HAP-1 (cell line): ENCODE measurements around the gene OR51F2.
"Not testable (repeated sequence)": the region's sequence is repeated elsewhere in the genome, so short reads cannot be mapped to it uniquely, and the experiment has no call there.

Experiments
- DNase-seq, 2 experiments: peaks; one replicate each; pipeline ENCODE4 v3.0.0-alpha.2; 2016 to 2020; ENCODE audit warnings: low spot score in 2 of 2
- H3K27me3 ChIP-seq: fragments of 250-450 bp; sonication (Bioruptor Pico); 2 replicates; pipeline ENCODE4 v1.5.1; 2020; ENCODE audit warnings: low read depth, mild to moderate bottlenecking, moderate library complexity
- H3K36me3 ChIP-seq: fragments of 250-450 bp; sonication (Bioruptor Pico); replicated peaks from 2 replicates; pipeline ENCODE4 v1.5.1; 2020; ENCODE audit warnings: mild to moderate bottlenecking
- H3K4me1 ChIP-seq: fragments of 250-450 bp; sonication (Bioruptor Pico); 2 replicates; pipeline ENCODE4 v1.5.1; 2020; ENCODE audit warnings: mild to moderate bottlenecking
- H3K4me3 ChIP-seq: fragments of 250-450 bp; sonication (Bioruptor Pico); 2 replicates; pipeline ENCODE4 v1.5.1; 2020; ENCODE audit warnings: mild to moderate bottlenecking, moderate library complexity
- H3K9me3 ChIP-seq: fragments of 250-450 bp; sonication (Bioruptor Pico); 2 replicates; pipeline ENCODE4 v1.5.1; 2020; ENCODE audit warnings: mild to moderate bottlenecking, moderate library complexity
- in situ Hi-C: fragments of 300-500 bp; cut with MboI; formaldehyde crosslinking; loops from 3 replicates; pipeline ENCODE4 v1.14.3; 2020; ENCODE audit warnings: low sequenced_read_pairs, inconsistent platforms, mixed read lengths

The OR51F2 gene

DNA sequence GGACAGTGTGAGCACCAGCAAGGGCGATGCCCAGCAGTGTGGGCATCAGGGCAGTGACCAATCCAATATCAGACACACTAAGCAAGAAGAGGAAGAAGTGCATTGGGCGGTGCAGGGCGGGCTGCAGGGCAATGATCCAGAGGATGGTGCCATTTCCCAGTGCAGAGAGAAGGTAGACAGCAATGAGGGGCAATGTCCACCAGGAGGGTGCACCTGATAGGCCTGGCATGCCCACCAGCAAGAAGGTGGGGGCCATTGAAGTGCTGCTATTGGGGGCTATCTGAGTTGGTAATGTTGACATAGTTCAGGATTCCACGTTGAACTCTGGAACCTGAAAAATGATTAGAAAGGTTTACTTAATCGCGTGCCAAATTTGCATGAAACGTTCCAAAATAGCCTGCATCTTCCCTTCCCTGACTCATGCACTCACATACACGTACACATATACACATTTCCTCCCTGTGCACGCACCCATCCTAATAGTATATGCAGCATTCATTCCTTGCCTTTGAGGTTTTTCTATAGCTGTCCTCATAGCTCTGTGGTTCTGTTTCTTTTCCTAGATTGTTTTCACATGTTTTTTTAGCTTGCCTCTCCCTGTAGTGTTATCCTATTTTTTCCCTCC, 27.9 kb downstream of the OR51F2 start, which contains the start of gene OR51S1:
OR51S1 (minus strand) TSS at position 301 of the 625 bp plus-strand sequence; CDS start at position 301, 0 bp downstream.
- Histone ChIP-seq H3K4me1 (no peaks in the 10 kb centered on the region), H3K27me3 (no peaks in the 10 kb centered on the region), H3K9me3 (no peaks in the 10 kb centered on the region), H3K36me3 (no peaks in the 10 kb centered on the region), H3K4me3 (no peak within 1 kb of the TSS)
- no peak for DNase-seq
- in situ Hi-C loops: no loop called here

DNA sequence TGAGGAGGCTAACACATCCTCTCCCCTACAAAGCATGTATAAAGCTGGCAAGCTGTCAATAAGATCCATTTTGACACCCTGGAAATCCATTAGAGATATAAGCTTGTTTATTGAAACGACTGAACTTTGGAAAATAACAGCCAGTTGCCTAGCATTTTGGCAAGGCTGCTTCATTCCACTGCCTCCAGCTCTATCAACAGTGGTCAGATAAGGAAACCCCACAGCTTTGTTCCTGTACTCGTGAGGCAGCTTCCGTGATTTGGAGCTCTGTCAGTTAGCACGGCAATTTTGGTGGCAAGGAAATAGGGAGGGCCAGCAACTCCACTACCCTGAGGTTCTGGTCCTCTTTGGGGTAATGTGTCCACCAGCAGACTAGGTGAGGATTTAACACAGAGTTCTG, 29.9 kb downstream of the OR51F2 start:
- Histone ChIP-seq H3K9me3 (no peaks in the 10 kb centered on the region), H3K27me3 (no peaks in the 10 kb centered on the region), H3K4me3 (no peak overlapping the region), H3K4me1 (no peaks in the 10 kb centered on the region), H3K36me3 (no peaks in the 10 kb centered on the region)
- in situ Hi-C loops: no loop called here
- no peak for DNase-seq

DNA sequence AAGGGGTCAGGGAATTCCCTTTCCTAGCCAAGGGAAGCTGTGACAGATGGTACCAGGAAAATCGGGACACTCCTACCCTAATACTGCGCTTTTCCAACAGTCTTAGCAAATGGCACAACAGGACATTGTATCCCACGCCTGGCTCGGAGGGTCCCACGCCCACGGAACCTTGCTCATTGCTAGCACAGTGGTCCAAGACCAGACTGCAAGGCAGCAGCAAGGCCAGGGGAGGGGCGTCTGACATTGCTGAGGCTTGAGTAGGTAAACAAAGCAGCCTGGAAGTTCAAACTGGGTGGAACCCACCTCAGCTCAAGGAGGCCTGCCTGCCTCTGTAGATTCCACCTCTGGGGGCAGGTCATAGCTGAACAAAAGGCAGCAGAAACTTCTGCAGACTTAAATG, 33.2 kb downstream of the OR51F2 start:
- H3K9me3 ChIP-seq, H3K4me3 ChIP-seq, H3K27me3 ChIP-seq, in situ Hi-C loops, H3K36me3 ChIP-seq, DNase-seq, H3K4me1 ChIP-seq: not testable (repeated sequence)

DNA sequence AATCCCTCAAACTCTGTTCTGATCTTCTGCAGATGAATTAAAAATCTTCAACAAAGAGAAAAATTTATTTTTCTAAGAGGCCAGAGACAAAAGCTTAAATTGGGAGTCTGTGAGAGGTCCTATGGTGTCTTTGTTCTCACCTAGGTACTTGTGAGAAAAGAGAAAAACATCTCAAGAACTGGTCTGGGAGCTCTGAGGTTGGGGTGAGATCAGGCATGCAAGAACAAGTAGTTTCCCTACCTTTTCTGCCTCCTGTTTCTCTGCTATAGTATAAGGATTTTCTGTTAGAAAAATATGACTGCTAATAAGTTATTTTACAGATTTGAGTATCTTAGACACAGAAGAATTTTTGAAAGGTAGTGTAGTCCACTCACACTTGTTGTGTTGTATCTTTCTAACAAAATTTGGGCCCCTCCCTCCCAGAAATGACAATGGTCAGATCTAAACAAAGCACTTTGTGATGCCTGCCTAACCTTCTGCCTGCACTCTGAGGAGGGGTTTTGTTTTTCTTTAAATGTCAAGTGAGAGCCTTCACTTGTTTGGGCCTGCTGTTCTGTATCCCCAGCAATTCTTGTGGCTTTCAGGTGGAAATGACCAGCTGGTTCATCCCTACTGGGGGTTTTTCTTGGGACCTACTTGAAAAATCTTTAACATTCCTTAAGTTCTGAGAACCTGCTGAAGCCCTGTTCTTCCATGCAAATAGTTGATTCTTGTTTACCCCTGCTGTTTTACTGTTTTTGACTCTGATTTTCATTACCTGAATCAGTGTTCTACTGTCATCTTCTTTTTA, 41.5 kb downstream of the OR51F2 start:
- in situ Hi-C loops: no loop called here
- Histone ChIP-seq H3K9me3 (no peaks in the 10 kb centered on the region), H3K27me3 (no peaks in the 10 kb centered on the region), H3K36me3 (no peaks in the 10 kb centered on the region), H3K4me1 (no peaks in the 10 kb centered on the region), H3K4me3 (no peak overlapping the region)
- no peak for DNase-seq

DNA sequence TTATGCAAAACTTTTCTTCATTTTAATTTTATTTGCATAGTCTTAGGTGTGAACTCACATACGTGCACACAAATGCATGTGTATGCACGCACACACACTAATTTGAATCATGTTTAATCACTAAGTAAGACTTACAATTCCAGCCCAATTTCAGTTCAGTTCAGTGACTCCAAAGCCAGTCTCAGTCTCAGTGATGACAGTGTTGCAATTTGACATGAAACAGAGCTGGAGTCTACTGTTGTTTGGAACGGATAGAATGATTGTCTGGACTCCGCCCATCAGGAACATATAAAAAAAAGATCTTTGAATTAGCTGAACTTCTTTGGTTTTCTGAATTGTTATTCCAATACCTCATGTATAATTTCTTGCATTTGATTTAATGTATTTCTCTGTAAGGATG, 42.8 kb downstream of the OR51F2 start:
- no peaks in the 10 kb centered on the region for H3K36me3 ChIP-seq
- no peak for DNase-seq
- in situ Hi-C loops: no loop called here
- H3K4me1 ChIP-seq: no peaks in the 10 kb centered on the region
- no peaks in the 10 kb centered on the region for H3K27me3 ChIP-seq
- H3K4me3 ChIP-seq: no peak overlapping the region
- H3K9me3 ChIP-seq: no peaks in the 10 kb centered on the region

DNA sequence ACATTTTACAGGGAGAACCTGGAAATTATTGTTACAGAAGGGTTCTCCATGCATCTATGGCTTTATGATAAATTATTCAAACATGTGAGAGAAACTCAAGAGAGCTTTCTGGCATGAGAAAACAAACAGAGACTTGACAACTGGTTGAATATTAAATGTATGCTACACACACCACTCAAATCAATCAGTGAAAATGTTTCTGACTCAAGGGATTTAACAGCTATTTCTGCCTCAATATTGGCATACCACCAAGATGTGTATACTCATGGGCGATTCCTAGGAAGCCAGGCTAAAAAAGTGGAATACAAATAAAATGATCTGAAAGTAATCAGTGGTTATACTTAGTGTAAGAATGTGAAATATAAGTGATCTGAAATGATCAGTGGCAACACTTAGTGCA, 44.7 kb downstream of the OR51F2 start:
- H3K9me3 ChIP-seq: no peaks in the 10 kb centered on the region
- H3K36me3 ChIP-seq: no peaks in the 10 kb centered on the region
- H3K4me1 ChIP-seq: no peaks in the 10 kb centered on the region
- no peaks in the 10 kb centered on the region for H3K27me3 ChIP-seq
- no peak for DNase-seq
- in situ Hi-C loops: no loop called here
- H3K4me3 ChIP-seq: no peak overlapping the region
